GM23248 (cell line): ENCODE measurements around the gene MVD.

ENCODE experiments used
- EZH2 ChIP-seq: fragments of 200-600 bp; sonication (generic); IDR thresholded peaks from 2 replicates; pipeline ENCODE4 v1.6.1; 2018; ENCODE audit warnings: antibody characterized with exemption, mild to moderate bottlenecking; ENCODE audit not compliant: insufficient read depth, poor library complexity, severe bottlenecking
- EZH2phosphoT487 ChIP-seq: fragments of 200-600 bp; sonication (generic); IDR thresholded peaks from 2 replicates; pipeline ENCODE4 v1.6.1; 2018; ENCODE audit warnings: antibody characterized with exemption, moderate library complexity, mild to moderate bottlenecking, low read depth; ENCODE audit not compliant: insufficient read depth

DNA sequence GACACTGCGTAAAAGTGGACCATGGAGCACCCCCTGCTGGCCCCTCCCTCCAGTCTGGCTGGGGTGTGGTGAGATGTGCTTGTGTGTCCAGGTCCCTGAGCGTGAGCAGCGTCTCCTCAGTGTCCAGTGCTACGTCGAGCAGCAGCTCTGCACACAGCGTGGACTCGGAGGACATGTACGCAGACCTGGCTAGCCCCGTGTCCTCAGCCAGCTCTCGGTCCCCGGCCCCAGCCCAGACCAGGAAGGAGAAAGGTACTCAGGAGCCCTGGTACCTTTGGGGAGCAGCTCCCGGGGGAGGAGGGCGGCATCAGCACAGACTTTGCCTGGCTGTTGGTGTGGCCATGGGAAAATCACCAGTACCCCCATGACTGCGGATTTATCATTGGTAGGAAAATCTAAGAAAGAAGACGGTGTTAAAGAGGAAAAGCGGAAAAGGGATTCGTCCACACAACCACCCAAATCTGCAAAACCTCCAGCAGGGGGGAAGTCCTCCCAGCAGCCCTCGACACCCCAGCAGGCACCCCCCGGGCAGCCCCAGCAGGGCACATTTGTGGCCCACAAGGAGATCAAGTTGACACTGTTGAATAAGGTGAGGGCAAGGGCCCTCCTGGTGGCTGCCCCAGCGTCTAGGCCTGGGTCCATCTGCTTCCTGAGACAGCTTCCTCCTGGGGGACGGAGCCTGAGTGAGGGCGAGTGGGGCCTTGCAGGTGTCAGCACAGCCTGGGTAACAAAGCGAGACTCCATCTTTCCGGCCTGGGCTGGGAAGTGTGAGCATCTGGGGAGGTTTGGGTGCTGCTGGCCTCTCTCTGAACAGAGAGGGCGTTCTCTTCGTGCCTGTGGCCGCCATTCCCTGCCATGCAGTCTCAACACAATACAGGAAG lies 35.1 kb downstream of the MVD start:
- TF ChIP-seq EZH2 (no peak), EZH2phosphoT487 (no peak)
